ENCODE data around the gene MRO.

MRO gene

GRCh38 chr18:50748243-50749229 lies 71.3 kb downstream of the MRO start:
- no peaks in the 10 kb centered on the region for H3K27me3 ChIP-seq (ENCODE audit: control insufficient read depth, insufficient read depth, low read length)
- H3K4me3 ChIP-seq (ENCODE audit: low read length): no peak overlapping the region
- H3K4me1 ChIP-seq (ENCODE audit: control insufficient read depth, insufficient read depth, low read length): peaks cover 2% of the 10 kb centered on the region; the same call in 1 of the 2 replicates
- no peaks in the 10 kb centered on the region for H3K9me3 ChIP-seq (ENCODE audit: control insufficient read depth, insufficient read depth, low read length)
- no peak for DNase-seq (ENCODE audit: low read depth, low spot score)
- H3K27ac ChIP-seq (ENCODE audit: low read length): no peak overlapping the region
- WGBS (ENCODE audit: insufficient coverage, insufficient read length): no CpG with 5 or more reads among the region's 9 CpGs
- H3K36me3 ChIP-seq (ENCODE audit: control insufficient read depth, insufficient read depth, low read length): no peaks in the 10 kb centered on the region

- no CpG with 5 or more reads among the region's 1 CpG for WGBS (ENCODE audit: insufficient coverage, insufficient read length)
- Histone ChIP-seq H3K27ac (ENCODE audit: low read length) (no peak overlapping the region), H3K36me3 (ENCODE audit: control insufficient read depth, insufficient read depth, low read length) (no peaks in the 10 kb centered on the region), H3K9me3 (ENCODE audit: control insufficient read depth, insufficient read depth, low read length) (no peaks in the 10 kb centered on the region), H3K4me1 (ENCODE audit: control insufficient read depth, insufficient read depth, low read length) (peaks cover 2% of the 10 kb centered on the region; the same call in 1 of the 2 replicates), H3K4me3 (ENCODE audit: low read length) (no peak overlapping the region), H3K27me3 (ENCODE audit: control insufficient read depth, insufficient read depth, low read length) (no peaks in the 10 kb centered on the region)
- DNase-seq (ENCODE audit: low read depth, low spot score): no peak
Observed at GRCh38 chr18:50747849-50748242, 72.0 kb downstream of the MRO start.

- no peak overlapping the region for H3K27ac ChIP-seq (ENCODE audit: low read length)
- no CpG with 5 or more reads among the region's 5 CpGs for WGBS (ENCODE audit: insufficient coverage, insufficient read length)
- no peaks in the 10 kb centered on the region for H3K9me3 ChIP-seq (ENCODE audit: control insufficient read depth, insufficient read depth, low read length)
- no peaks in the 10 kb centered on the region for H3K36me3 ChIP-seq (ENCODE audit: control insufficient read depth, insufficient read depth, low read length)
- no peak overlapping the region for H3K4me3 ChIP-seq (ENCODE audit: low read length)
- H3K27me3 ChIP-seq (ENCODE audit: control insufficient read depth, insufficient read depth, low read length): no peaks in the 10 kb centered on the region
- no peak for DNase-seq (ENCODE audit: low read depth, low spot score)
- H3K4me1 ChIP-seq (ENCODE audit: control insufficient read depth, insufficient read depth, low read length): peaks cover 2% of the 10 kb centered on the region; the same call in 1 of the 2 replicates
Observed at GRCh38 chr18:50745945-50746344, 73.9 kb downstream of the MRO start.

All from iPS DF 6.9 (cell line).